ENCODE measurements around the gene CCND3. TPM values are rescaled to one million over a fixed set of nuclear protein-coding genes. Genes with fewer than 3 reads are reported as not detected.

The CCND3 gene
- total RNA-seq, 2 donors from 2014 or later, result 297 to 332 TPM

DNA sequence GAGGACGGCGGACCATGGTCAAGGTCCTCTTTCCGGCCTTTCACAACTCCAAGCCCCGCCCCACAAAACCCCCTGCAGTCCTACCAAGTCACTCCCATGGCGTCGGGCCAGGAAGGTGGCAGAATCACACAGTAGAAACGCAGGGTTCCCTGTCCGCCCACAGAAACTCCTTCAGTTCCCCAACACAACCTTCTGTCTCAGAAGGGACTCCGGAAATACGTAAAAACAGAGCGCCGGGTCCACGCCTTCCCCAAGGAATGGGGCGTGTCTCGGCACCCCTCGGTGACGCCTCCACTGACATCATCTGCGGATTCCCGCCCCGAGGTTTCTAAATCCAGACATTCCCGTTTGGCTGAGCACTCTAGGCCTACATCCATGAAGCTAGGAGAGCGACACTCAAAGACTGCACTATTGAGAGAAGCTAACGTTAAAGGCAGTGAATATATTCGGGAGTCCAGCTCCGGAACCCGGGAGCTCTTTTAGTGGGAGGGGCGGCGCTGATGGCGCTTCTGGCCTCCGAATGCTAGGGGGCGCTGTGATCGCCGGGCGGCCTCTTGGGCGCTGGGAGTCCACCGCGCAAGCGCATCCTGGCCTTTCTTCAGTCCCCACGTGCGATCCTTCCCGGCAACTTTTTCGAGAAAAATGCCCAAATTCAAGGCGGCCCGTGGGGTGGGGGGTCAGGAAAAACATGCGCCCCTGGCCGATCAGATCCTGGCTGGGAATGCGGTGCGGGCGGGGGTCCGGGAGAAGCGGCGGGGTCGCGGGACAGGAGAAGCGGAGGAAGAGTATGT, 20.5 kb downstream of the CCND3 start, which contains the start of the genes BYSL and MED20:
Gene BYSL, plus strand, starts transcription at position 579 of the 791 bp plus-strand sequence. Its CDS starts 64 bp downstream, at position 643.
Gene MED20, minus strand, starts transcription at position 219 of the 791 bp plus-strand sequence. Its CDS starts 121 bp downstream, at position 98.
- H3K4me1 Mint-ChIP-seq, result peaks cover 43% of the 10 kb centered on the region
- no peaks in the 10 kb centered on the region for H3K9me3 Mint-ChIP-seq
- no peaks in the 10 kb centered on the region for H3K27me3 Mint-ChIP-seq
- H3K4me3 Mint-ChIP-seq, result peak within 1 kb of the TSS; percentile 95
- peaks cover 66% of the 10 kb centered on the region for H3K36me3 Mint-ChIP-seq (ENCODE audit: low read depth)
- ATAC-seq (replicated peaks), result peak; percentile 89
- peak within 1 kb of the TSS; percentile 97 for H3K27ac Mint-ChIP-seq

DNA sequence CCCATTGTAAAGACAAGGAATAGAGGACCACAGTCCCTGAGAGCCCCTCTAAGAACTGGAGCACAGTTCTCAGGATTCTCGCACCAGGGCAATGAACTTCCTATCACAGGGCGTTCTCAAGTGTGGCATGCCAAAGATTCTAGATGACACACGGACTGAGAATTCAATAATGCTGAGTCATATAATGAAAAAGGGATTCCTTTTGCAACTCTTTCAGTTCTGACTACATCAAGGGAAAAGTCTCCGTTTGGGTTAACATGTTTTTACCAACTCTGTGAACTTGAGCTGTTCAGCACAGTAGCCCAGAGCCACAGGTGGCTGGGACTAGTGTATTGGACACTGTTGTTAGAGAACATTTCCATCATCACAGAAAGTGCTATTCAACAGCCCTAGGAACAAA, 24.1 kb downstream of the CCND3 start:
- peaks cover 23% of the 10 kb centered on the region for H3K4me1 Mint-ChIP-seq
- peak overlapping the region; percentile 84 for H3K27ac Mint-ChIP-seq
- H3K36me3 Mint-ChIP-seq (ENCODE audit: low read depth), result peaks cover 67% of the 10 kb centered on the region
- peak; percentile 51 for ATAC-seq (replicated peaks)
- H3K27me3 Mint-ChIP-seq, result no peaks in the 10 kb centered on the region
- no peaks in the 10 kb centered on the region for H3K9me3 Mint-ChIP-seq
- peak overlapping the region; percentile 62 for H3K4me3 Mint-ChIP-seq

DNA sequence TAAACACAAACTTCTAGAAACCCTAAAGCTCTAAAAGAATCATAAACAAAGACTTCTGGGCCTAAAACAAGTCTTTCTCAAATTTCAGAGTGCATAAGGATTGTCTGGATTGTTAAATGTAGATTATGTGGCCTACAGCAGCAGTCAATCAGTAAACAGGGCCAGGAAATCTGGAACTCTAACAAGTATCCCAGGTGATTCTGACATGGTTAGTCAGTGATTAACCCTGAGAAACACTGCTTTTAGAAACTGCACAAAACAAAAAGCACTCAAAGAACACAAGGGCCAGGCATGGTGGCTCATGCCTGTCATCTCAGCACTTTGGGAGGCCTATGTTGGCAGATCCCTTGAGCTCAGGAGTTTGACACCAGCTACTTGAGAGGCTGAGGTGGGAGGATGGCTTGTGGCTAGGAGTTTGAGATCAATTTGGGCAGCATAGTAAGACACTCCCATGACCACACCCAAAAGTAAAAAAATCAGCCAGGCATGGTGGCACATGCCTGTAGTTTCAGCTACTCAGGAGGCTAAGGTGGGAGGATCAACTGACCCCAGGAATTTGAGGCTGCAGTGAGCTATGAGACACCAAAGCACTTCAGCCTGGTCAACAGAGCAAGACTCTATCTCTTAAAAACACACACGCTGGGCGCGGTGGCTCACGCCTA, 26.6 kb downstream of the CCND3 start:
- no peak overlapping the region for H3K4me3 Mint-ChIP-seq
- H3K36me3 Mint-ChIP-seq (ENCODE audit: low read depth), result peaks cover 63% of the 10 kb centered on the region
- H3K27ac Mint-ChIP-seq, result no peak overlapping the region
- ATAC-seq (replicated peaks), result no peak
- peaks cover 15% of the 10 kb centered on the region for H3K4me1 Mint-ChIP-seq
- no peaks in the 10 kb centered on the region for H3K9me3 Mint-ChIP-seq
- H3K27me3 Mint-ChIP-seq, result no peaks in the 10 kb centered on the region

GRCh38 chr6:41914343-41914742, 27.3 kb downstream of the CCND3 start:
- Mint-ChIP-seq H3K4me3 (no peak overlapping the region), H3K36me3 (ENCODE audit: low read depth) (peaks cover 67% of the 10 kb centered on the region), H3K27ac (peak overlapping the region; percentile 20), H3K27me3 (no peaks in the 10 kb centered on the region), H3K4me1 (peaks cover 11% of the 10 kb centered on the region), H3K9me3 (no peaks in the 10 kb centered on the region)
- ATAC-seq (replicated peaks), result no peak

- no peaks in the 10 kb centered on the region for H3K9me3 Mint-ChIP-seq
- H3K27me3 Mint-ChIP-seq, result no peaks in the 10 kb centered on the region
- H3K36me3 Mint-ChIP-seq (ENCODE audit: low read depth), result peaks cover 81% of the 10 kb centered on the region
- H3K4me1 Mint-ChIP-seq, result peaks cover 5% of the 10 kb centered on the region
- H3K4me3 Mint-ChIP-seq, result no peak overlapping the region
- H3K27ac Mint-ChIP-seq, result no peak overlapping the region
- ATAC-seq (replicated peaks), result no peak
Observed at GRCh38 chr6:41909727-41910126, 31.9 kb downstream of the CCND3 start.

DNA sequence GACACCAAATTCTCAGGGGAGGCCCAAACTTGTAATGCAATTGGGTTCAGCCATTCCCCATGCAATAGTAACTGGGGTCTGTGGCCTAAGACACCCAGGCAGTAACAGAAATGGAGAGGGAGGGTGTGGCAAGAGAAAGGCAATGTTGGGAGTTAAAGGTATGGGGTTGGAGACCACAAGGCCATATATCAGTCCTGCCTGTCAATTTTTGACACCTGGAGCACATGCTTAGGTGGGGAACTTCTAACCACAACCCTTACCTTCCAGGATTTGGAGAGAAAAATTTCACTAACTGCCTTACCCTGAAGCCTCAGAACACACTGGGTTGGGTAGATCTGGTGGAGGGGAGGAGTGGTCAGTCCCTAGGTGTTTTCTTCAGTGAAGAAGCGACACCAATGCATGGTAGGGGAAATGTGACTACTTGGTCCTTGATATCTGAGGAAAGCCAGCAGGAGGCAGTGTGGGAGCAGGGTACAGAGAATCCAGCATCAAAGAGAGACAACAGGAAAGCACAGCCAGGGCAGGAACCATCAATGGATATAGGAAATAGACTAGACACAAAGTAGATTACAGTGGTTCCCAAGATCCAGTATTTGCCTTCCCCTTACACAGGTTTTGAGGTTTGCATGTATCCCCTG, 39.6 kb downstream of the CCND3 start:
- Mint-ChIP-seq H3K4me3 (no peak overlapping the region), H3K9me3 (no peaks in the 10 kb centered on the region), H3K36me3 (ENCODE audit: low read depth) (peaks cover 18% of the 10 kb centered on the region), H3K27me3 (no peaks in the 10 kb centered on the region), H3K27ac (no peak overlapping the region), H3K4me1 (no peaks in the 10 kb centered on the region)
- peak; percentile 75 for ATAC-seq (replicated peaks)

DNA sequence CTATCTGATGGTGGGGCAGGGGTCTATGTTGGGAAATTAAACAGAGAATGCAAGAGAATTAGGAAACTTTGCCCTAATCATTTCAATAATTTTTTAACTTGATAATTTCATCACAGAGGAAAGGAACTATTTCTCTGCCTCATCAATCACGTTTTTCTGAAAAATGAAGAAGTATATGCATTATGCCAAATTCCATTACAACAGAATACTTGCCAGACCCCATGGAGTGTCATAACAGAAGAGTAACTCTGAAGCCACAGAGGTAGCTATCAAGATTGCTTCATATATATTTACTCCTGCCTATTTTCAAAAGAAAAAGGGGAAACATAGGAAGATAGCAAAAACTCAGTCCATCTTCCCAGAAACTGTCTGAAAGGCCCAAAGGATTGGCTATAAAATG, 40.7 kb downstream of the CCND3 start:
- Mint-ChIP-seq H3K27me3 (no peaks in the 10 kb centered on the region), H3K4me3 (no peak overlapping the region), H3K9me3 (no peaks in the 10 kb centered on the region), H3K36me3 (ENCODE audit: low read depth) (peaks cover 10% of the 10 kb centered on the region), H3K4me1 (peaks cover 6% of the 10 kb centered on the region), H3K27ac (no peak overlapping the region)
- ATAC-seq (replicated peaks), result no peak

DNA sequence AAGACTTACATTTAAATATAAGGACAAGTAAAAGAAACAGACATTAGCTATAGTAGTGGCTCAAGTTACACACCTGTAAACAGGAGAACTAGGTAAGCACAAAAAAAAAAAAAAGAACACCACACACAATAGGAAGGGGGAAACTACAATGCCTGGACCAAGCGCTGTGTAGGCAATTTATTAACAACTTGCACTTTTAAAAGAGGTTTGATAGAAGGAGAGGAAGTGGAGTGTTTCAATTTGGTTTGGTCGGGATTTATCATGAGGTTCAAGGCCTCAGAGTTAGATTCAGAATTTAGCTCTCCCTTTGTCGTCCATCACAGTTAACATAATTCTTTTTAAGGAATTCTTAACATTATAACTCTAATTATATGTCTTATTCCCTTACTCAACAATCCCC, 45.3 kb downstream of the CCND3 start:
- Mint-ChIP-seq H3K4me1 (peaks cover 10% of the 10 kb centered on the region), H3K27ac (peak overlapping the region; percentile 93), H3K27me3 (no peaks in the 10 kb centered on the region), H3K36me3 (ENCODE audit: low read depth) (peaks cover 7% of the 10 kb centered on the region), H3K4me3 (no peak overlapping the region), H3K9me3 (no peaks in the 10 kb centered on the region)
- no peak for ATAC-seq (replicated peaks)

- peak; percentile 96 for ATAC-seq (replicated peaks)
- H3K4me1 Mint-ChIP-seq, result peaks cover 10% of the 10 kb centered on the region
- peak within 1 kb of the TSS; percentile 93 for H3K27ac Mint-ChIP-seq
- no peaks in the 10 kb centered on the region for H3K27me3 Mint-ChIP-seq
- H3K9me3 Mint-ChIP-seq, result no peaks in the 10 kb centered on the region
- H3K4me3 Mint-ChIP-seq, result no peak within 1 kb of the TSS
- peaks cover 7% of the 10 kb centered on the region for H3K36me3 Mint-ChIP-seq (ENCODE audit: low read depth)
Observed at GRCh38 chr6:41895300-41896233, 46.0 kb downstream of the CCND3 start, which contains the start of gene USP49. Gene USP49, minus strand, starts transcription at chr6:41895375. Its CDS starts 88,392 bp downstream, at chr6:41806983.

GRCh38 chr6:41894366-41895299, 47.0 kb downstream of the CCND3 start:
- Mint-ChIP-seq H3K36me3 (ENCODE audit: low read depth) (peaks cover 7% of the 10 kb centered on the region), H3K4me3 (no peak overlapping the region), H3K9me3 (no peaks in the 10 kb centered on the region), H3K27me3 (no peaks in the 10 kb centered on the region), H3K4me1 (peaks cover 10% of the 10 kb centered on the region), H3K27ac (no peak overlapping the region)
- peak; percentile 33 for ATAC-seq (replicated peaks)

- Mint-ChIP-seq H3K4me3 (no peak overlapping the region), H3K9me3 (no peaks in the 10 kb centered on the region)
Observed at GRCh38 chr6:41892921-41893564, 48.6 kb downstream of the CCND3 start.

DNA sequence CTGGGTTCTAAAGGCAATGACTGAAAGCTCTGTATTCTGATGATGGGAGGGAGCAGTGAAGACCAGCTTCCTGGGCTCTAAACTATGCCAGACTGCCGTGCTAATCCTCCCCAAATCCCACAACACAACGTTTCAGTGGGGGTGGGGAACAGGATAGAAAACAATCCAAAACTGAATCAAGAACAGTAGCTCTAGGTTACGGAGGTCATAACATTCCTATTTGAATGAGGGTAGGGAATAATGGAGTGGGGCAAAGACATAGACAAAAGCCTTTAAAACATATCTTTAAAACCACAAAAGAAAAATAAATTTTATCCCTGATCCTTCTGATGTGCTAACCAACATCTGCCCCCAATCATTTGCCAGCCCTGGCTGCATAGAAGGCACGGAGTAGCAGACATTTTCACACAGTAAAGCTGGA, 54.3 kb downstream of the CCND3 start:
- H3K4me3 Mint-ChIP-seq, result no peak overlapping the region
- no peaks in the 10 kb centered on the region for H3K36me3 Mint-ChIP-seq (ENCODE audit: low read depth)
- no peaks in the 10 kb centered on the region for H3K4me1 Mint-ChIP-seq
- H3K27ac Mint-ChIP-seq, result no peak overlapping the region
- no peaks in the 10 kb centered on the region for H3K27me3 Mint-ChIP-seq
- no peak for ATAC-seq (replicated peaks)
- H3K9me3 Mint-ChIP-seq, result no peaks in the 10 kb centered on the region

More at GRCh38 chr6:41892921-41893564, 48.6 kb downstream of the CCND3 start:
- Mint-ChIP-seq H3K27ac (no peak overlapping the region), H3K36me3 (ENCODE audit: low read depth) (peaks cover 7% of the 10 kb centered on the region), H3K27me3 (no peaks in the 10 kb centered on the region), H3K4me1 (peaks cover 10% of the 10 kb centered on the region)
- ATAC-seq (replicated peaks), result no peak
